Psoas muscle (tissue), 8 donors: ENCODE data around the gene PSMB10. TPM values are rescaled to one million over a fixed set of nuclear protein-coding genes. Genes with fewer than 3 reads are reported as not detected.

Source experiments
- ATAC-seq, 4 donors: fragments of 200-7000 bp; cut with Tn5 transposase; one replicate each; pipeline ENCODE4 v1.9.1; 2020; ENCODE audit warnings: moderate library complexity in 3 of 4, mild to moderate bottlenecking in 2 of 4
- DNase-seq, 2 donors: peaks; one replicate each; pipeline ENCODE4 v3.0.0-alpha.2; 2020
- H3K27ac ChIP-seq: fragments of 200-600 bp; one replicate; pipeline ENCODE4 v1.8.0; 2022
- H3K27me3 ChIP-seq, 3 donors: fragments of 200-600 bp in 1 of 3; one replicate each; pipeline versions ENCODE4 v1.6.1 to v1.8.0; 2013 to 2022; ENCODE audit warnings: low read length in 2 of 3, mild to moderate bottlenecking in 2 of 3, moderate library complexity in 1 of 3; ENCODE audit not compliant: insufficient read depth in 3 of 3
- H3K36me3 ChIP-seq, 2 donors: fragments of 200-600 bp in 1 of 2; one replicate each; pipeline versions ENCODE4 v1.6.1 to v1.8.0; 2013 to 2022; ENCODE audit warnings: low read depth in 1 of 2, mild to moderate bottlenecking in 1 of 2, moderate library complexity in 1 of 2; ENCODE audit not compliant: insufficient read depth in 1 of 2
- H3K4me1 ChIP-seq: fragments of 200-600 bp; one replicate; pipeline ENCODE4 v1.8.0; 2022
- H3K4me3 ChIP-seq: fragments of 200-600 bp; one replicate; pipeline ENCODE4 v1.8.0; 2022; ENCODE audit warnings: mild to moderate bottlenecking
- H3K9me3 ChIP-seq: fragments of 200-600 bp; one replicate; pipeline ENCODE4 v1.8.0; 2022
- CTCF ChIP-seq: fragments of 200-600 bp; IDR thresholded peaks from one replicate; pipeline ENCODE4 v1.8.0; 2022; ENCODE audit warnings: antibody characterized with exemption
- WGBS, 3 donors: extraction: QIAGEN DNeasy Blood & Tissue Kit; methylation state at CpG; one replicate each; pipeline versions ENCODE4 v1.1.6 to v1.1.7; 2013; 5-methylcytosine and 5-hydroxymethylcytosine counted together
- intact Hi-C, 2 donors: fragments of 100-400 bp; cut with DNase I; formaldehyde crosslinking; loops; one replicate each; pipeline versions ENCODE4 v1.11.0 to v1.14.2; 2022
- polyA plus RNA-seq, 3 donors: library from polyadenylated mRNA; stranded (reverse); fragments of 200-250 nt; gene quantifications; one replicate each; pipeline ENCODE4 v1.2.3, GENCODE V29; 2013
- total RNA-seq, 4 donors: library from RNA; stranded (reverse); fragmentation: NEBNext Ultra II Directional in 2 of 4; extraction: Animal tissue kit (Norgen Biotek cat#: 25700) in 2 of 4; gene quantifications; one replicate each; pipeline versions ENCODE4 v1.2.1 to v1.2.4, GENCODE V29; 2021 to 2023
- donor health status: healthy with polysubstance abuse.
- donor health status: DM: no; HTN: no; CAD: no; lungs with moderate emphysema.
- donor health status: Bipolar disorder and iron deficiency.
- donor health status: healthy.
- donor health status: DM: yes; HTN: yes; CAD: no.
- donor health status: DM: no; HTN: no; CAD: no.
- donor health status: DM: no; HTN: no; CAD: no.
- donor health status: DM: yes; HTN: yes; CAD: no.

Gene PSMB10
- total and polyA plus RNA-seq, 7 donors: 27.6 to 98.6 (median 34.7) TPM

GRCh38 chr16:67957622-67958021, 21.0 kb upstream of the PSMB10 start:
- Histone ChIP-seq H3K4me1 (peaks cover 41% of the 10 kb centered on the region), H3K27me3 (no peaks in the 10 kb centered on the region), H3K4me3 (no peak overlapping the region), H3K36me3 (peaks cover 0 to 100% of the 10 kb centered on the region in 2 donors), H3K27ac (peak overlapping the region; percentile 78), H3K9me3 (no peaks in the 10 kb centered on the region)
- ATAC-seq: no peak
- DNase-seq: no peak
- no peak for TF ChIP-seq CTCF
- WGBS, 3 donors: 93 to 95% (median 93%) methylated on average over 9 of the region's 9 CpGs
- intact Hi-C loops: no loop called here

- ATAC-seq (peak in 2 of 4 donors; percentile 30 to 46), DNase-seq (peak in 1 of 2 donors; percentile 25)
- no peaks in the 10 kb centered on the region for H3K27me3 ChIP-seq
- no peak overlapping the region for H3K27ac ChIP-seq
- WGBS, 3 donors: 46 to 67% (median 53%) methylated on average over 10 of the region's 10 CpGs
- H3K36me3 ChIP-seq: peaks cover 0 to 100% of the 10 kb centered on the region in 2 donors
- TF ChIP-seq CTCF: no peak
- intact Hi-C loops: no loop called here
- H3K4me3 ChIP-seq: no peak overlapping the region
- no peaks in the 10 kb centered on the region for H3K9me3 ChIP-seq
- H3K4me1 ChIP-seq: peaks cover 22% of the 10 kb centered on the region
These were observed 18.0 kb upstream of the PSMB10 start for GRCh38 chr16:67954421-67955196.

GRCh38 chr16:67953641-67954375, 17.2 kb upstream of the PSMB10 start:
- DNase-seq (no peak), ATAC-seq (no peak)
- WGBS, 3 donors: 66 to 87% (median 73%) methylated on average over 8 of the region's 8 CpGs
- Histone ChIP-seq H3K27ac (no peak overlapping the region), H3K36me3 (peaks cover 0 to 100% of the 10 kb centered on the region in 2 donors), H3K4me3 (no peak overlapping the region), H3K27me3 (no peaks in the 10 kb centered on the region), H3K4me1 (peaks cover 14% of the 10 kb centered on the region), H3K9me3 (no peaks in the 10 kb centered on the region)
- no peak for TF ChIP-seq CTCF
- intact Hi-C loops: no loop called here

GRCh38 chr16:67951485-67951884, 14.8 kb upstream of the PSMB10 start:
- Histone ChIP-seq H3K9me3 (no peaks in the 10 kb centered on the region), H3K27ac (no peak overlapping the region), H3K27me3 (no peaks in the 10 kb centered on the region), H3K4me3 (no peak overlapping the region), H3K4me1 (peaks cover 10% of the 10 kb centered on the region), H3K36me3 (peaks cover 9 to 100% of the 10 kb centered on the region in 2 donors)
- intact Hi-C loops: no loop called here
- no peak for TF ChIP-seq CTCF
- WGBS, 3 donors: 20 to 39% (median 28%) methylated on average over 12 of the region's 12 CpGs
- DNase-seq (peak in 1 of 2 donors; percentile 53), ATAC-seq (peak in 3 of 4 donors; percentile 23 to 54 (median 28))
